NB4 (cell line): ENCODE measurements around the gene METTL26.

Experiments
- POLR2A ChIP-seq: IDR thresholded peaks from 2 replicates; pipeline ENCODE4 v1.6.1; 2011; ENCODE audit warnings: mild to moderate bottlenecking; ENCODE audit not compliant: insufficient read length; ENCODE audit errors: extremely low read depth
- TF ChIP-seq, protein P1 (sequence below): IDR thresholded peaks from one replicate; pipeline ENCODE4 v1.5.1; 2012; ENCODE audit warnings: low read depth, low read length
- TF ChIP-seq, protein P2 (sequence below): IDR thresholded peaks from 2 replicates; pipeline ENCODE4 v1.6.1; 2011; ENCODE audit warnings: low read depth, low read length

DNA sequence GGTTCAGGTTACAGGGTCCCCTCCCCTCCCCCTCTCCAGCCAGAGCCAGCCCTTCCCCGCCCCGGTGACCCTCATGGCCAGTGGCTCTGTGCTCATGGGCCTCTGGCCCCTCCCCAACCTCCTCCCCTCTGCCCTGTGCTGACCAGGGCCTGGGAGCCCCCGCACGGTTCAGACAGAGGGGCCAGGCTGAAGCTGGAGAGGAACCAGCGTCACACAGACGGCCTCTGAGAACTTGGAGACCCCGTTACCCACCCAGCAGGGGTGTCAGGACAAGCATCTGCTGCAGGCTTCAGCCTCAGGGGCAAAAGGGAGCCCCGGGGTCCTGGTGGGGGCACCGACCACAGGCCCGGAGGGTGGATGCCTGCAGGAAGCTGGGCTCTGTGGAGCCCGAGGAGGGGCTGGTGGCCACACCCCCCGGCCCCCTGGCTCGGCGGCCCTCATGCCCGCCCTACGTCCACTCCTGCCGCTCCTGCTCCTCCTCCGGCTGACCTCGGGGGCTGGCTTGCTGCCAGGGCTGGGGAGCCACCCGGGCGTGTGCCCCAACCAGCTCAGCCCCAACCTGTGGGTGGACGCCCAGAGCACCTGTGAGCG, 5.2 kb downstream of the METTL26 start, which contains the start of gene WFIKKN1:
- TF ChIP-seq, protein P1, sequence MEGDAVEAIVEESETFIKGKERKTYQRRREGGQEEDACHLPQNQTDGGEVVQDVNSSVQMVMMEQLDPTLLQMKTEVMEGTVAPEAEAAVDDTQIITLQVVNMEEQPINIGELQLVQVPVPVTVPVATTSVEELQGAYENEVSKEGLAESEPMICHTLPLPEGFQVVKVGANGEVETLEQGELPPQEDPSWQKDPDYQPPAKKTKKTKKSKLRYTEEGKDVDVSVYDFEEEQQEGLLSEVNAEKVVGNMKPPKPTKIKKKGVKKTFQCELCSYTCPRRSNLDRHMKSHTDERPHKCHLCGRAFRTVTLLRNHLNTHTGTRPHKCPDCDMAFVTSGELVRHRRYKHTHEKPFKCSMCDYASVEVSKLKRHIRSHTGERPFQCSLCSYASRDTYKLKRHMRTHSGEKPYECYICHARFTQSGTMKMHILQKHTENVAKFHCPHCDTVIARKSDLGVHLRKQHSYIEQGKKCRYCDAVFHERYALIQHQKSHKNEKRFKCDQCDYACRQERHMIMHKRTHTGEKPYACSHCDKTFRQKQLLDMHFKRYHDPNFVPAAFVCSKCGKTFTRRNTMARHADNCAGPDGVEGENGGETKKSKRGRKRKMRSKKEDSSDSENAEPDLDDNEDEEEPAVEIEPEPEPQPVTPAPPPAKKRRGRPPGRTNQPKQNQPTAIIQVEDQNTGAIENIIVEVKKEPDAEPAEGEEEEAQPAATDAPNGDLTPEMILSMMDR, result no peak
- TF ChIP-seq POLR2A, result no peak
- TF ChIP-seq, protein P2, sequence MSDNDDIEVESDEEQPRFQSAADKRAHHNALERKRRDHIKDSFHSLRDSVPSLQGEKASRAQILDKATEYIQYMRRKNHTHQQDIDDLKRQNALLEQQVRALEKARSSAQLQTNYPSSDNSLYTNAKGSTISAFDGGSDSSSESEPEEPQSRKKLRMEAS, result no peak
